HepG2 (cell line): ENCODE results near the gene IFNAR2. TPM values are rescaled to one million over a fixed set of nuclear protein-coding genes. Genes with fewer than 3 reads are reported as not detected.

ENCODE experiments used
- ATAC-seq: fragments of 200-7000 bp; cut with Tn5 transposase; 3 replicates; pipeline ENCODE4 v1.9.1; 2020; ENCODE audit warnings: mild to moderate bottlenecking, moderate library complexity
- BruUV-seq: library from RNA; stranded (reverse); fragments of 400-500 nt; replicated peaks from 2 replicates; lab custom pipeline; 2021; lab: Mats Ljungman, UMichigan
- CTCF ChIA-PET: fragments of 300-600 bp; formaldehyde crosslinking; extraction: SDS; loops from one replicate; lab custom pipeline; 2021; ENCODE audit warnings: low total read pairs, inconsistent platforms, low intra/inter-chr PET ratio; lab: Yijun Ruan, JAX
- POLR2A ChIA-PET: fragments of 350-600 bp; sonication (Branson Sonifier 250); formaldehyde crosslinking; loops from one replicate; lab custom pipeline; 2020; ENCODE audit warnings: antibody characterized with exemption, inconsistent platforms; lab: Yijun Ruan, JAX
- DNase-seq: peaks from one replicate; pipeline ENCODE4 v3.0.0-alpha.2; 2015; ENCODE audit warnings: low spot score
- FAIRE-seq: peaks from 3 replicates; lab custom pipeline; 2011; peaks lifted over from hg19 to GRCh38; lab: Jason Lieb, UNC
- H2AFZ ChIP-seq: one replicate; pipeline ENCODE4 v1.6.1; 2011; ENCODE audit warnings: low read length, inconsistent platforms
- H3K27ac ChIP-seq: fragments of 300-600 bp; 3 replicates; pipeline ENCODE4 v1.8.0; 2011; ENCODE audit warnings: mixed run types, mild to moderate bottlenecking, mixed read lengths, low read length, inconsistent platforms; ENCODE audit not compliant: insufficient read depth; ENCODE audit errors: extremely low read length
- H3K27me3 ChIP-seq, 2 experiments: fragments of 200-600 bp in 1 of 2; 2 replicates in 1 of 2; 3 replicates in 1 of 2; pipeline versions ENCODE4 v1.6.0 to v1.8.0; 2011; ENCODE audit warnings: low read length in 2 of 2, mild to moderate bottlenecking in 2 of 2, moderate library complexity in 2 of 2, inconsistent platforms in 1 of 2; ENCODE audit not compliant: insufficient read depth in 2 of 2, control insufficient read depth in 1 of 2
- H3K36me3 ChIP-seq, 2 experiments: fragments of 200-600 bp in 1 of 2; replicated peaks in 1 of 2; 2 replicates in 1 of 2; 3 replicates in 1 of 2; pipeline versions ENCODE4 v1.5.1 to v1.8.0; 2011; ENCODE audit warnings: low read length in 2 of 2, inconsistent platforms in 1 of 2; ENCODE audit not compliant: insufficient read depth in 2 of 2, control insufficient read depth in 1 of 2
- H3K4me1 ChIP-seq: 2 replicates; pipeline ENCODE4 v1.5.1; 2012; ENCODE audit warnings: low read length, inconsistent platforms; ENCODE audit not compliant: insufficient read depth
- H3K4me2 ChIP-seq: 2 replicates; pipeline ENCODE4 v1.6.0; 2011; ENCODE audit warnings: low read depth, low read length, inconsistent platforms
- H3K4me3 ChIP-seq, 3 experiments: fragments of 200-600 bp in 1 of 3; sonication (generic), shearing (Covaris generic) in 1 of 3; replicated peaks in 1 of 3; 2 replicates each; pipeline ENCODE4 v1.5.1; 2011 to 2016; ENCODE audit warnings: low read length in 3 of 3, inconsistent platforms in 2 of 3, low read depth in 2 of 3, mild to moderate bottlenecking in 2 of 3, control low read depth in 1 of 3, mixed read lengths in 1 of 3; ENCODE audit not compliant: insufficient read depth in 1 of 3
- H3K79me2 ChIP-seq: one replicate; pipeline ENCODE4 v1.6.1; 2011; ENCODE audit warnings: low read length, inconsistent platforms; ENCODE audit not compliant: insufficient read depth
- H3K9ac ChIP-seq: 2 replicates; pipeline ENCODE4 v1.6.0; 2011; ENCODE audit warnings: mild to moderate bottlenecking, low read depth, low read length, inconsistent platforms; ENCODE audit not compliant: insufficient read depth
- H3K9me3 ChIP-seq: 2 replicates; pipeline ENCODE4 v1.5.1; 2012; ENCODE audit warnings: mild to moderate bottlenecking, low read length
- H4K20me1 ChIP-seq: 2 replicates; pipeline ENCODE4 v1.6.0; 2011; ENCODE audit warnings: inconsistent platforms, mild to moderate bottlenecking, low read length, moderate library complexity; ENCODE audit not compliant: insufficient read depth
- CTCF ChIP-seq: sonication (generic); formaldehyde crosslinking; IDR thresholded peaks from 2 replicates; pipeline ENCODE4 v1.5.0; 2020; ENCODE audit warnings: mild to moderate bottlenecking, missing genetic modification reagents, moderate library complexity
- FOXA1 ChIP-seq, 2 experiments: fragments of 450-650 bp in 1 of 2; sonication (generic) in 1 of 2; formaldehyde crosslinking in 1 of 2; IDR thresholded peaks; 2 replicates each; pipeline versions ENCODE4 v1.4.0 to v1.6.1; 2016 to 2020; ENCODE audit warnings: missing genetic modification reagents in 1 of 2
- FOXC1 ChIP-seq: sonication (generic); formaldehyde crosslinking; IDR thresholded peaks from 2 replicates; pipeline ENCODE4 v1.8.0; 2022; ENCODE audit warnings: mild to moderate bottlenecking, missing genetic modification reagents, borderline replicate concordance
- GABPA ChIP-seq, 2 experiments: IDR thresholded peaks; 2 replicates each; pipeline ENCODE4 v1.6.1; 2011 to 2016; ENCODE audit warnings: low read depth in 2 of 2, low read length in 1 of 2, missing biosample characterization in 1 of 2, missing genetic modification characterization in 1 of 2
- MYPOP ChIP-seq: sonication (generic); formaldehyde crosslinking; IDR thresholded peaks from 2 replicates; pipeline ENCODE4 v1.8.1; 2023; ENCODE audit warnings: mild to moderate bottlenecking, moderate library complexity, missing genetic modification reagents
- PAWR ChIP-seq: sonication (generic); formaldehyde crosslinking; IDR thresholded peaks from 2 replicates; pipeline ENCODE4 v1.4.0; 2020; ENCODE audit warnings: missing genetic modification reagents, mild to moderate bottlenecking, borderline replicate concordance
- PHF5A ChIP-seq: IDR thresholded peaks from one replicate; pipeline ENCODE4 v1.6.1; 2018; ENCODE audit warnings: low read depth, missing genetic modification reagents; ENCODE audit not compliant: unreplicated experiment
- POLR2AphosphoS5 ChIP-seq: IDR thresholded peaks from 2 replicates; pipeline ENCODE4 v1.6.1; 2012; ENCODE audit warnings: low read depth, low read length
- RNF219 ChIP-seq: sonication (generic); formaldehyde crosslinking; IDR thresholded peaks from 2 replicates; pipeline ENCODE4 v1.5.0; 2020; ENCODE audit warnings: mild to moderate bottlenecking, missing genetic modification reagents
- TAF15 ChIP-seq: fragments of 200-400 bp; formaldehyde crosslinking; IDR thresholded peaks from one replicate; pipeline ENCODE4 v1.6.1; 2018; ENCODE audit warnings: mild to moderate bottlenecking, low read depth, low read length; ENCODE audit not compliant: poor library complexity, severe bottlenecking
- TBP ChIP-seq: sonication (generic); formaldehyde crosslinking; IDR thresholded peaks from 2 replicates; pipeline ENCODE4 v1.5.0; 2020; ENCODE audit warnings: missing genetic modification reagents
- TCF7L2 ChIP-seq: IDR thresholded peaks from 2 replicates; pipeline ENCODE4 v1.6.1; 2011; ENCODE audit warnings: mild to moderate bottlenecking, low read depth, low read length, moderate library complexity
- TP53 ChIP-seq: sonication (generic); formaldehyde crosslinking; conservative IDR thresholded peaks from 2 replicates; pipeline ENCODE4 v1.4.0; 2020; ENCODE audit warnings: missing genetic modification reagents
- ZBTB38 ChIP-seq: sonication (generic); formaldehyde crosslinking; IDR thresholded peaks from 2 replicates; pipeline ENCODE4 v1.5.1; 2020; ENCODE audit warnings: mild to moderate bottlenecking, missing genetic modification reagents
- ZKSCAN5 ChIP-seq: sonication (generic); formaldehyde crosslinking; IDR thresholded peaks from 2 replicates; pipeline ENCODE4 v1.5.1; 2020; ENCODE audit warnings: mild to moderate bottlenecking, missing genetic modification reagents
- ZNF292 ChIP-seq: sonication (generic); formaldehyde crosslinking; IDR thresholded peaks from 2 replicates; pipeline ENCODE4 v1.8.1; 2022; ENCODE audit warnings: mild to moderate bottlenecking, low read depth, missing genetic modification reagents, borderline replicate concordance
- ZNF335 ChIP-seq: sonication (generic); formaldehyde crosslinking; IDR thresholded peaks from 2 replicates; pipeline ENCODE4 v1.4.0; 2020; ENCODE audit warnings: missing genetic modification reagents
- ZNF382 ChIP-seq: sonication (generic); formaldehyde crosslinking; IDR thresholded peaks from 2 replicates; pipeline ENCODE4 v1.5.0; 2020; ENCODE audit warnings: missing genetic modification reagents, mild to moderate bottlenecking, borderline replicate concordance
- ZNF550 ChIP-seq: sonication (generic); formaldehyde crosslinking; IDR thresholded peaks from 2 replicates; pipeline ENCODE4 v1.4.0; 2020; ENCODE audit warnings: mild to moderate bottlenecking, missing genetic modification reagents, borderline replicate concordance
- ZNF569 ChIP-seq: sonication (generic); formaldehyde crosslinking; IDR thresholded peaks from 2 replicates; pipeline ENCODE4 v1.5.0; 2020; ENCODE audit warnings: mild to moderate bottlenecking, missing genetic modification reagents, moderate library complexity, borderline replicate concordance
- ZNF782 ChIP-seq: sonication (generic); formaldehyde crosslinking; IDR thresholded peaks from 2 replicates; pipeline ENCODE4 v1.4.0; 2020; ENCODE audit warnings: missing genetic modification reagents, mild to moderate bottlenecking, borderline replicate concordance
- WGBS: methylation state at CpG from one replicate; pipeline ENCODE4 v1.1.6; 2017; ENCODE audit warnings: low lambda C conversion rate; 5-methylcytosine and 5-hydroxymethylcytosine counted together
- in situ Hi-C: cut with HindIII; loops from 2 replicates; pipeline ENCODE4 v1.10.0; 2017; ENCODE audit warnings: low pct_unique_long_range_greater_than_20kb; ENCODE audit not compliant: extremely low pct_ligation_motif_present
- intact Hi-C: fragments of 100-400 bp; cut with micrococcal nuclease; formaldehyde crosslinking; loops from one replicate; pipeline ENCODE4 v1.10.0; 2022; ENCODE audit not compliant: unreplicated experiment
- polyA plus RNA-seq, 8 experiments: library from polyadenylated mRNA; depleted of rRNA in 3 of 8; stranded (reverse) in 7 of 8; unstranded in 1 of 8; fragments of >200 nt; fragmentation: Illumina TruSeq in 4 of 8; extraction: Trizol in 4 of 8; gene quantifications; 2 replicates each; pipeline versions ENCODE4 v1.2.1 to v1.2.3, GENCODE V29; 2011 to 2016; ENCODE audit warnings: low read depth in 4 of 8, missing spikeins in 1 of 8, mixed read lengths in 1 of 8; ENCODE audit not compliant: insufficient read depth in 1 of 8
- total RNA-seq, 5 experiments: library from RNA; depleted of rRNA; stranded (reverse); fragments of >200 nt; fragmentation: Illumina TruSeq; extraction: Trizol; gene quantifications; 2 replicates each; pipeline ENCODE4 v1.2.3, GENCODE V29; 2016; ENCODE audit warnings: low read depth in 1 of 5

Gene IFNAR2
- total and polyA plus RNA-seq, 2 of the 13 experiments (the other 11 are each of a cell fraction or from before 2014, with no cell fraction given), result 5.1 to 24.1 TPM

- Histone ChIP-seq H3K27ac (peak overlapping the region; percentile 62), H3K4me1 (peaks cover 50% of the 10 kb centered on the region), H3K79me2 (no peaks in the 10 kb centered on the region), H3K27me3 (no peaks in the 10 kb centered on the region; a peak in 2 of 5 replicates), H4K20me1 (no peaks in the 10 kb centered on the region), H2AFZ (no peak overlapping the region), H3K36me3 (peaks cover 7 to 10% of the 10 kb centered on the region in 2 experiments; a peak in 4 of 5 replicates), H3K9ac (peak overlapping the region; percentile 73), H3K9me3 (no peaks in the 10 kb centered on the region), H3K4me3 (peak overlapping the region; percentile 85 to 89 (median 85)), H3K4me2 (peak overlapping the region; percentile 94)
- BruUV-seq, result no TSS peak
- in situ Hi-C loops (no loop called here), intact Hi-C loops (loop anchor here (5.0 kb wide), 2 partner anchors 34 to 64 kb away; no protein-coding TSS in a partner anchor)
- WGBS, result 0% methylated on average over 4 of the region's 8 CpGs
- ChIA-PET CTCF (no interaction called here), POLR2A (interaction anchor here (0.9 to 2.8 kb wide), 3 partner anchors 36 to 63 kb away, joined by 4 to 15 read pairs (median 4); partner anchors contain the start of genes IFNAR1 and IFNAR2)
- ATAC-seq, result peak; percentile 44
- FAIRE-seq, result no peak
- DNase-seq, result no peak
- TF ChIP-seq ZNF569 (CRISPR knock-in tag) (no peak), POLR2AphosphoS5 (no peak), GABPA (IDR thresholded peaks at IDR 0.05; ENCODE audit: low read depth, low read length) (no peak), GABPA (CRISPR knock-in tag; IDR thresholded peaks at IDR 0.05; ENCODE audit: low read depth) (0 out of 2 replicates have a peak, but pooled peaks have one; percentile 17), ZNF550 (CRISPR knock-in tag) (no peak), FOXA1 (IDR thresholded peaks at IDR 0.05) (no peak), FOXA1 (CRISPR knock-in tag; IDR thresholded peaks at IDR 0.05) (no peak), TCF7L2 (no peak), ZKSCAN5 (no peak), TP53 (no peak), CTCF (CRISPR knock-in tag) (no peak), ZNF382 (CRISPR knock-in tag) (no peak), ZBTB38 (CRISPR knock-in tag) (no peak), MYPOP (CRISPR knock-in tag) (no peak), ZNF292 (CRISPR knock-in tag) (peak; percentile 3; the same call in 1 of the 2 replicates), ZNF782 (CRISPR knock-in tag) (peak; percentile 7; the same call in 1 of the 2 replicates), ZNF335 (CRISPR knock-in tag) (no peak), FOXC1 (0 out of 2 replicates have a peak, but pooled peaks have one; percentile 13), TBP (CRISPR knock-in tag) (no peak), RNF219 (no peak), PHF5A (CRISPR knock-in tag) (no peak), TAF15 (no peak), PAWR (CRISPR knock-in tag) (no peak)
These were observed 37.0 kb downstream of the IFNAR2 start for GRCh38 chr21:33266789-33267135.
